Adrenal gland (tissue), 12 donors: ENCODE results near the gene SEPTIN8. TPM values are rescaled to one million over a fixed set of nuclear protein-coding genes. Genes with fewer than 3 reads are reported as not detected.

Source experiments
- DNase-seq, 7 donors: peaks; one replicate each; pipeline ENCODE4 v3.0.0-alpha.2; 2019 to 2020
- H3K27ac ChIP-seq, 5 donors: fragments of 200-600 bp; sonication (generic) in 4 of 5; 1 replicate in 3 of 5; 2 replicates in 2 of 5; pipeline versions ENCODE4 v1.5.1 to v1.8.0; 2016 to 2020; ENCODE audit warnings: mild to moderate bottlenecking in 1 of 5
- H3K27me3 ChIP-seq: fragments of 200-600 bp; 2 replicates; pipeline ENCODE4 v1.8.0; 2021
- H3K36me3 ChIP-seq, 2 donors: fragments of 200-600 bp; replicated peaks in 1 of 2; 1 replicate in 1 of 2; 2 replicates in 1 of 2; pipeline versions ENCODE4 v1.5.1 to v1.8.0; 2018 to 2022
- H3K4me1 ChIP-seq, 2 donors: fragments of 200-600 bp; replicated peaks in 1 of 2; 1 replicate in 1 of 2; 2 replicates in 1 of 2; pipeline versions ENCODE4 v1.5.1 to v1.8.0; 2018 to 2021
- H3K4me3 ChIP-seq, 4 donors: fragments of 200-600 bp; sonication (generic) in 3 of 4; one replicate each; pipeline ENCODE4 v1.5.1; 2016 to 2018
- H3K9me3 ChIP-seq, 3 donors: fragments of 200-600 bp; sonication (generic) in 1 of 3; replicated peaks in 1 of 3; 1 replicate in 2 of 3; 2 replicates in 1 of 3; pipeline versions ENCODE4 v1.5.1 to v1.8.0; 2016 to 2021
- CTCF ChIP-seq, 6 experiments: fragments of 450-650 bp in 4 of 6; fragments of 200-600 bp in 2 of 6; sonication (generic) in 1 of 6; IDR thresholded peaks; 1 replicate in 5 of 6; 2 replicates in 1 of 6; pipeline versions ENCODE4 v1.5.1 to v1.8.0; 2016 to 2021; ENCODE audit warnings: antibody characterized with exemption in 6 of 6, mild to moderate bottlenecking in 2 of 6, moderate library complexity in 1 of 6
- POLR2A ChIP-seq, 2 donors: fragments of 450-650 bp; IDR thresholded peaks; one replicate each; pipeline ENCODE4 v1.6.1; 2017; ENCODE audit warnings: antibody characterized with exemption in 2 of 2, mild to moderate bottlenecking in 2 of 2, moderate library complexity in 1 of 2
- WGBS, 4 donors: extraction: QIAGEN DNeasy Blood & Tissue Kit in 2 of 4; methylation state at CpG; one replicate each; pipeline versions ENCODE4 v1.1.5 to v1.1.7; 2013 to 2017; 5-methylcytosine and 5-hydroxymethylcytosine counted together
- intact Hi-C, 2 donors: fragments of 100-400 bp; cut with DNase I; formaldehyde crosslinking; loops; one replicate each; pipeline versions ENCODE4 v1.14.1 to v1.15.0; 2022 to 2023
- polyA plus RNA-seq, 3 donors: library from polyadenylated mRNA; stranded (reverse); fragments of 200-250 nt in 2 of 3; fragments of 350-450 nt in 1 of 3; fragmentation: Illumina TruSeq in 1 of 3; extraction: RNeasy Lipid Tissue Mini Kit (QIAGEN cat#74804) in 1 of 3; gene quantifications; one replicate each; pipeline ENCODE4 v1.2.3, GENCODE V29; 2013 to 2014
- total RNA-seq, 9 donors: library from RNA; depleted of rRNA in 4 of 9; stranded (reverse); fragments of >200 nt in 4 of 9; fragments of 120-200 nt in 1 of 9; fragmentation: NEBNext Ultra II Directional in 1 of 9; extraction: Animal tissue kit (Norgen Biotek cat#: 25700) in 1 of 9; gene quantifications; one replicate each; pipeline versions ENCODE4 v1.1.0 to v1.2.4, GENCODE V29; 2013 to 2023
- donor health status: healthy with polysubstance abuse.
- donor health status: Bipolar disorder and iron deficiency.
- donor health status: DM: yes; HTN: yes; CAD: no.
- donor health status: DM: no; HTN: no; CAD: no.
- donor health status: DM: no; HTN: no; CAD: no.
- donor health status: DM: yes; HTN: yes; CAD: no.

The SEPTIN8 gene
- total and polyA plus RNA-seq, 12 donors, result 9.7 to 36.2 (median 24.3) TPM

GRCh38 chr5:132747616-132748440 is 29.2 kb downstream of the SEPTIN8 start:
- Histone ChIP-seq H3K4me1 (peaks cover 4 to 16% of the 10 kb centered on the region in 2 donors), H3K27ac (no peak overlapping the region), H3K36me3 (no peaks in the 10 kb centered on the region), H3K27me3 (peaks cover 21% of the 10 kb centered on the region), H3K9me3 (no peaks in the 10 kb centered on the region), H3K4me3 (peak overlapping the region in 1 of 4 donors; percentile 45)
- TF ChIP-seq CTCF (IDR thresholded peaks at IDR 0.05) (no peak), POLR2A (IDR thresholded peaks at IDR 0.05) (no peak)
- intact Hi-C loops, result no loop called here
- peak in 1 of 7 donors; percentile 45 for DNase-seq
- WGBS, 4 donors, result 45 to 86% (median 67%) methylated on average over 15 to 76 of the region's 76 CpGs

DNA sequence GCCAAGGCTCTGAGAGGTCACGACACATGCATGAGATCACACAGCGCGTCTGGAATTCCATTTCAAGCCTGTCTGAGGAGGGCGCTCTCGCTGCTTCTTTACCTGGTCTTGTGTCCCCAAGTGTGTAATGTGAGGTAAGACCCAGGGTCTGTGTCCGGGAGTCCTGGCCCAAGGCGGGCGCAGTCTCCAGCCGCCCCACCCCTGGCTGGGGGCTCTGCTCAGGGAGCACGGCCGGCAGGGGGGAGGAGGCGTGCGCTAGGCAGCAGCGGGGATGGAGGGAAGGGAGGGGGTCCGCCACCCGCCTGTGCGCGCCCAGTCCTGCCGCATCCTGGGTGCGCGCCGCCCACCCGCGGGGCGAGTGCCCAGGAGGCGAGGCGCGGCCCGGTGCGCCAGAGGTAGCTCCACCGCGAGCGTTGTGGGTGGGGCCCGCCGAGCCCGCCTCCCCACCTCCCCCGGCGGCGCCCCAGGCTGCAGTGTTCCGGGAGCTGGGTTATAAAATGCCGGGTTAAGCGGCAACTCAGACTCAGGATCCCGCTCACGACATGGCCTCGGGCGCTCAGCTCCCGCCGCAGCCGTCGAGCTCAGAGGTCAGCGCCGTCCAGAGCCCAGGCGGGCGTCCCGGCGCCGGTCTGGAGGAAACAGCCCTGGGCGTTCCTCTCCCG is 30.0 kb downstream of the SEPTIN8 start, which contains the start of gene CCNI2:
Gene CCNI2 (plus strand): TSS at position 473 of the 662 bp plus-strand sequence. CDS start 70 bp downstream, at position 543.
- no peak within 1 kb of the TSS for H3K27ac ChIP-seq
- DNase-seq, result peak in 2 of 7 donors; percentile 27 to 68
- 2 to 11% (median 3%) methylated on average over 9 to 59 of the region's 59 CpGs for WGBS, 4 donors

DNA sequence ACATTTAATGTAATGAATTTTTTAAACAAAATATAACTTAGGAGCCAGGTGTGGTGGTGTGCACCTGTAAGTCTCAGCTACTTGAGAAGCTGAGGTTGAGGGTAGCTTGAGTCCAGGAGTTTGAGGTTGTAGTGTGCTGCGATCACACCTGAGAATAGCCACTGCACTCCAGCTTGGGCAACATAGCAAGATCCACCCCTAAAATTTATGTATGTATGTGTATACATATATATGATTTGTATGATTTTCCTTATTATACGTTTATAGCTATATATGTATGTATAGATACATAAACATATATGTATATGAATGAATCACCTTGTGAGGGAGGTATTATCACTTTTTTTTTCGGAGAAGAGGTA is 30.5 kb downstream of the SEPTIN8 start:
- H3K36me3 ChIP-seq, result no peaks in the 10 kb centered on the region
- DNase-seq, result no peak
- H3K27me3 ChIP-seq, result peaks cover 21% of the 10 kb centered on the region
- H3K27ac ChIP-seq, result no peak overlapping the region
- H3K9me3 ChIP-seq, result no peaks in the 10 kb centered on the region
- TF ChIP-seq POLR2A (IDR thresholded peaks at IDR 0.05) (no peak), CTCF (IDR thresholded peaks at IDR 0.05) (no peak)
- intact Hi-C loops, result no loop called here
- H3K4me3 ChIP-seq, result peak overlapping the region in 1 of 4 donors; percentile 45
- peaks cover 4 to 16% of the 10 kb centered on the region in 2 donors for H3K4me1 ChIP-seq
- 23 to 35% (median 29%) methylated on average over 3 of the region's 3 CpGs for WGBS, 4 donors

More for the DNA sequence above, 30.0 kb downstream of the SEPTIN8 start, which contains the start of gene CCNI2:
- H3K4me1 ChIP-seq, result peaks cover 4 to 16% of the 10 kb centered on the region in 2 donors
- no peaks in the 10 kb centered on the region for H3K9me3 ChIP-seq
- peak within 1 kb of the TSS in 1 of 4 donors; percentile 45 for H3K4me3 ChIP-seq
- intact Hi-C loops, result no loop called here
- no peaks in the 10 kb centered on the region for H3K36me3 ChIP-seq
- TF ChIP-seq CTCF (IDR thresholded peaks at IDR 0.05), result peak in 3 of 6 experiments; percentile 3 to 22 (median 3)
- no peak for TF ChIP-seq POLR2A (IDR thresholded peaks at IDR 0.05)
- H3K27me3 ChIP-seq, result peaks cover 21% of the 10 kb centered on the region

- H3K36me3 ChIP-seq, result no peaks in the 10 kb centered on the region
- no peak for DNase-seq
- H3K4me3 ChIP-seq, result no peak overlapping the region
- WGBS, 4 donors, result 56 to 74% (median 64%) methylated on average over 2 of the region's 2 CpGs
- H3K27me3 ChIP-seq, result peaks cover 21% of the 10 kb centered on the region
- no peak overlapping the region for H3K27ac ChIP-seq
- peaks cover 4 to 11% of the 10 kb centered on the region in 2 donors for H3K4me1 ChIP-seq
- no peak for TF ChIP-seq POLR2A (IDR thresholded peaks at IDR 0.05)
- no peak for TF ChIP-seq CTCF (IDR thresholded peaks at IDR 0.05)
- intact Hi-C loops, result no loop called here
- no peaks in the 10 kb centered on the region for H3K9me3 ChIP-seq
These were observed 32.4 kb downstream of the SEPTIN8 start for GRCh38 chr5:132744659-132745058.
